CD4-positive, alpha-beta T cell treated with Interleukin-15 for 1 hour (primary cell): ENCODE data around the gene ZMAT3.
"Not testable (repeated sequence)": the region's sequence is repeated elsewhere in the genome, so short reads cannot be mapped to it uniquely, and the experiment has no call there.

ENCODE experiments used
- DNase-seq: peaks from one replicate; pipeline ENCODE4 v3.0.0-alpha.2; 2020

Gene ZMAT3

DNA sequence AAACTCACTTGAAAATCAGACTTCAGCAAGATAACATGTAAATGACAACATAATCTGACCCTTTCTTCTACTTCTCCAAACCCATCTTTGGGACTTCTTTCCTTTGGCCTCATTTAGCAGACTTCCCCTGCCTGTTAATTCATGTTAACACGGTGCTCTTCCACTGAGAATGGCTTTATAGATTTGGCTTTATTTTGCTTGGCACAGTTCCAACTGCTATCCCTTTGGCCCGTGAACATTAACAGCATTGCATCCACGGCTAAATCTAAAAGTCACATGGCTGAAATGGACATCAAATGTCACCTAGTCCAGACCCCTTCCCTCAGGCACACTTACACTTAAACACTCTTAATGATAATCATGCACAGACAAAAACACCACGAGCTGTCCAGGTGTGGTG is 3.8 kb downstream of the ZMAT3 start:
- DNase-seq: no peak

DNA sequence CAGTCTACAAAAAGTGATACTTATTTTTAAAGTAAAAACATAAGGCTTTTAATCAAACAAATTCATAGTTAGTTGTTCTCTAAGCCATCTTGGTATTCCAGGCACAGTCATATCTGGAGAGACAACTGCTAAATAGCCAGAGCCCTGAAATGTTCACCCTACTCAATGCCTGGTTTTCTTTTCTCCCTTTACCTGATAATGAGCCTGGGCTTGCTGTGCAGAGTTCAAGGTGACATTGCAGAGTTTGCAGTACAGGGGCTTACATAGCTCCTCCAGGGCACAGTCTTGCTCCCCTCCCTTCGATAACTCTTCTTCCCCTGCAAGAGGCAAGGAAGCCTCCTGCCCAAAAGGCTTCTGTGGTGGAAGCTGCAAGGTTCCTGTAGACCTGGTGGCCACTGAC is 4.3 kb downstream of the ZMAT3 start:
- no peak for DNase-seq

DNA sequence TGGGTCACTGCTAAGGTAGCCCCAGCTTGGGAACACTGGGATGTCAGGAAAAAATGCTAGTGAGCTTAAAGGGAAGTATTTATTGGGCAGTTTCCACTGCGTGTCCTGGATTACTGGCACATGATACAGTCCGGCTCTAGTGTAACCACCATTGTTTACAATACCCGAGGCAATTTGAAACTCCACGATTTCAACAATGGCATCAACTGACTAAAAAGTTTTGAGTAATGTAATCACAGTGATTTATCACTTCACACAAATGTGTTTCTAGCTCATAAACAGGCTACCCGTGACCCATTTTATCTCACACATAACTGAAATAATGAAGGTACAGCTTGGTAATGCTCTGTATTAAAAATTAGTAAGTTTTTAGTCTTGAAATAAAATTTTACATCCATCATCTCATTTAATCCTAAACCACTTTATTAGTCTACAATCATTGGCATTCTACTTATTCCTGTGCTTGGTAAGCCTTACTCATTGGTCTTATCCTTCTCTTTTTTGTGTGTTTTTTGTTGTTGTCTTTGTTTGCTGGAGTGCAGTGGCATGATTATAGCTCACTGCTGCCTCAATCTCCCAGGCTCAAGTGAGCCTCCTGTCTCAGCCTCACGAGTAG is 7.6 kb downstream of the ZMAT3 start:
- DNase-seq: no peak

DNA sequence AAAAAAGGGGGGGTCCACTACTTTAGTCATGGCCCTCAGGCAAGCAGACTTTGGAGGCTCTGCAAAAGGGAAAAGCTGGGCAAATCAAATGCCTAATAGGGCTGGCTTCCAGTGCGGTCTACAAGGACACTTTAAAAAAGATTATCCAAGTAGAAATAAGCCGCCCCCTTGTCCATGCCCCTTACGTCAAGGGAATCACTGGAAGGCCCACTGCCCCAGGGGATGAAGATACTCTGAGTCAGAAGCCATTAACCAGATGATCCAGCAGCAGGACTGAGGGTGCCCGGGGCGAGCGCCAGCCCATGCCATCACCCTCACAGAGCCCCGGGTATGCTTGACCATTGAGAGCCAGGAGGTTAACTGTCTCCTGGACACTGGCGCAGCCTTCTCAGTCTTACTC is 15.3 kb downstream of the ZMAT3 start:
- DNase-seq: no peak

- not testable (repeated sequence) for DNase-seq
These were observed 17.0 kb downstream of the ZMAT3 start for GRCh38 chr3:179054565-179054964.

GRCh38 chr3:179046497-179047353 is 24.9 kb downstream of the ZMAT3 start:
- DNase-seq: no peak

- DNase-seq: no peak
These were observed 25.7 kb downstream of the ZMAT3 start for GRCh38 chr3:179045719-179046402.

- DNase-seq: not testable (repeated sequence)
These were observed 32.7 kb downstream of the ZMAT3 start for GRCh38 chr3:179038899-179039251.

DNA sequence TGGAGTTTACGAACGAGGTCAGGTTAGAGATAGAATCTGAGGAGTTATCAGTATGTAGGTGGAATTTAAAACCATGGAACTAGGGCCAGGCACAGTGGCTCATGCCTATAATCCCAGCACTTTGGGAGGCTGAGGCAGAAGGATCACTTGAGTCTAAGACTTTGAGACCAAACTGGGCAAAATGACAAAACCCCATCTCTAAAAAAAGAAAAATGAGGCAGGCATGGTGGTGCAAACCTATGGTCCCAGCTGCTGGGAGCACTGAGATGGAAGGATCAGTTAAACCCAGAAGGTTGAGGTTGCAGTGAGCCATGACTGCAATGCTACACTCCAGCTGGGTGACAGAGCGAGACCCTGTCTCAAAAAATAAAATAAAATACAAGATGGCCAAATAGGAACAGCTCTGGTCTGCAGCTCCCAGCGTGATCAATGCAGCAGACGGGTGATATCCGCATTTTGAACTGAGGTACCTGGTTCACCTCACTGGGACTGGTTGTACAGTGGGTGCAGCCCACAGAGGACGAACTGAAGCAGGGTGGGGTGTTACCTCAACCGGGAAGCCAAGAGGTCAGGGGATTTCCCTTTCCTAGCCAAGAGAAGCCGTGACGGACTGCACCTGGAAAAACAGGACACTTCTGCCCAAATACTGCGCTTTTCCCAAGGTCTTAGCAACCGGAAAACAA is 33.3 kb downstream of the ZMAT3 start:
- DNase-seq: no peak

DNA sequence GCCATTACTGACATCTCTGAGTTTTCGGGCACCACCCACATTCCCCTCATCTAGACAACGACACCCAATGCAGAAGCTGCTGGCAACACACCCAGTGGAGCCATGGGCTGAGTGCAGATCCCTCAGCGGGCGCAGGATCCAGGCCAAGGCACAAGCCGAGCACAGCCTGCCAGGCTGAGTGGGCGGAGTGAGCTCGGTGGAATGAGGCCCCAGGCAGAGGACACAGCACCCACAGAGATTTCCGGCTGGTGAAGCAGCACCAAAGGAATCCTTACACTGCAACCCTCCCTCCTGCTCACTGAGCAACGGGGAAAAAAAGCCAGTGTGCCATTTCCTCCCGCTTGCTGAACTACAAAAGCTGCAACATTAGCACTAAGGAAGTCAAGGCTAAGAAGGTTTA is 34.3 kb downstream of the ZMAT3 start:
- peak; percentile 32 for DNase-seq

DNA sequence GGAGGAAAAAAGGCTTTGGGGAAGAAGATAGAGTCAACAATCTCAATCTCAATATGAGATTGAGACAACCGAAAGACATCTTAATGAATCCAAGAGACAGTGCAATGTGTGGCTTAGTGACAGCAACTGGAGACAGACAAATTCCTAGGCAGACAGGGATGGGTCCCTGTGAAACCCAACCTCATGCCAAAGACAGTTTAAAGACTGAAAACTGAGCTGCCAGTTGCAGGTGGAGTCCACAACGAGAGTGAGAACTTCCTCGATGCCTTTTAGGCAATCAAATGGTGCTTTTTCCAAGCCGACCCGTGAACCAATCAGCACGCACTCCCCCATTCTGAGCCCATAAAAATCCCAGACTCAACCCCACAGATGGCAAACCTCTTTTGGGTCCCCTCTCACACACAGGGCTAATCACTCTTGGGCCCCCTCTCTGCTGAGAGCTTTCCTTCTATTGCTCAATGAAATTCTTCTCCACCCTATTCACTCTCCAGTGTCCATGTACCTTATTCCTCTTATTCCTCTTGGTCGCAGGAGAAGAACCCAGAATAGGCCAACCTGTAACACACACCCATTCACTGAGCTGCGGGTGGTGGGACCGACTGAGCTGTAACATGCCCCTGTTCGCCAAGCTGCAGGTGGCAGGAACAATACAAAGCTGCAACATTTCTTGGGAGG is 34.8 kb downstream of the ZMAT3 start:
- DNase-seq: no peak

DNA sequence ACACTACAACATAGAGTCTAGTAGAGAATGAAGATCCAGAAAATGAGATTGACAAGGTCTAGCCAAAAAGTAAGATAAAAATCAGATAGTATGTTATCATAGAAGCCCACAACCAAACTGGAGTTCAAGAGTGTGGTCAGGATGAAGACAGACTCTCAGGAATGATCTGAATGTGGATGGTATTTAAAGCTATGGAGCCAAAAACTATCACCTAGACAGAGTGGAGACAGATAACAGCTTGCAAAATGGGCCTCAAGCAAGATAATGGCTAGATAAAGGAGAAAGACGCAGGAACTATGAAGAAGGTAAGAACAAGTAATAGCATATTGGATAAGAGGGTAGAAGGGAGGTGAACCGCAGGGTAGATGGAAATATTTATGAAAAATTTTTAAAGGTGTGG is 35.4 kb downstream of the ZMAT3 start:
- DNase-seq: no peak

- no peak for DNase-seq
These were observed 36.4 kb downstream of the ZMAT3 start for GRCh38 chr3:179035232-179035631.

- DNase-seq: not testable (repeated sequence)
These were observed 38.3 kb downstream of the ZMAT3 start for GRCh38 chr3:179033304-179033657.

- not testable (repeated sequence) for DNase-seq
These were observed 38.9 kb downstream of the ZMAT3 start for GRCh38 chr3:179032454-179033303.

DNA sequence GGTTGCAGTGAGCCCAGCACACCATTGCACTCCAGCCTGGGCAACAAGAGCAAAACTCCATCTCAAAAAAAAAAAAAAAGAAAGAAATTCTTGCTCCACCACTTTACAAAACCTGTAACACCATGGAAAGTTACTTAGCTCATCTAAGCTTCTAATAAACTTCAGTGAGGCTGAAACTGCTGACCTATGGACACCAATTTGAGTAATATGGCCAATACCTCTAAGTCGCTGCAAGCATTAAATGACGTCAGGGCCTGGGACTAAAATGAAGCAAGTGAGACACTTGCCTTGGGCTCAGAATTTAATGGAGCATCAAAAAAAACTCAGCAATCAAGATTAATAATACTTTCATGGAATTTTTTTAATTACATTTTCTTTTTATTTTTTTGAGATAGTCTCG is 42.5 kb downstream of the ZMAT3 start:
- no peak for DNase-seq

DNA sequence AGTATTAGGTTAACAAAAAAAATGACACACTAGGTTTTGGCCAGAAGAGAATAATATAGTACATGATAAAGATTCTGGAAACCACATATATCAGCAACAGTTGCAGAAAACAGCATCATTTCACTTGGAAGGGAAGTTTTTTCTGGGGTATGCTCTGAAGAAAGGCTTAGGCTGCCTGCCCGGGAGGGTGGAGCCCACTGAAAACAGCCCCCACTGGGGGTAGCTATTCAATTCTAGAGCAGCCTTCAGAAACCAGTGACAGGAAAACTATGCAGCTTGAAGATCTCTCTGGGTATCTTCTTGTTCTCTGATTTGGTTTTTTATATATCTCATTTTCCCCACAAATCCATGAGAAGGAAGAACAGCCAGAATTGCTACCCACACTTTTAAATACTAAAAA is 43.2 kb downstream of the ZMAT3 start:
- DNase-seq: no peak

DNA sequence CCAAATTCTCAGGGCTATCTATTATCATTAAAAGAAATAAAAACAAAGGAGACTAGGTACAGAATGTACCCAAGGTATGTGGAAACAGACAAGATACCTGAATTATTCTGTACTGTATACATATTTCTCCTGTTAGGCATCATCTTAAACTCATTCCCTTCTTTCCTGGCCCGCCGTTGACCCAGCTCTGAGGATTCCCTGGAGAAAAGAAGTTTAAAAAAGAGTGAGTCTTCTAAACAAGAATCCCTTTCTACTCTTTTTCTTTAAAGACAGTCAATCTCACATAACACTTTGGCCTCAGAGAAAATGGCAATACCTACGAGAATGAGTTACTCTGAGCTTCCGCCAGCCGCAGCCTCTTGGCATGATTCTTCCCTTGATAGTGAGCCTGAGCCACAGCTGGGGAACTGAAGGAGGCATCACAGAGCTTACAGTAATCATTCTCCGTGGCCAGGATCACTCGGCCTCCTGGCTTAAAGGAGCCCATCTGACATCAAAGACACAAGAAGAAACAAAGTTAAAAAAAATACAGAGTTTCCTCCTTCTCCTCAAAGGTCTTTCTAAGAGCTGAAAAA is 44.2 kb downstream of the ZMAT3 start:
- DNase-seq: no peak

DNA sequence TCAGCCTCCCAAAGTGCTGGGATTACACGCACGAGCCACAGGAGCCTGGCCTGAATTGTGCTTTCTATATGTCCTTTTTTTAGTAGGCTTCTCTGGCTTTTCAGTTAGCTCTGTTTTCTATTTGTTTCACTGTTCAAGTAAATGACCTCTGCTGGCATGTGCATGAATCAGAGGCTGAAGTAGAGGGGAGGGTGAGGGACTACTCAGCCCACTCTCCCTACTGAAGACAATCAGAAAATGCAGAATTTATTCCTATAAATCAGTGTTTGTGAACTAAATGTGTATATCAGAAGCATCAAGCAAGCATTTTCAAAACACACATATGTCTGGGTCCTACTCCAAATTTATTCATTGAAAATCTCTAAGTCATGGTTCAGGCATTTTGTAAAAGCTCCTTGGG is 45.0 kb downstream of the ZMAT3 start:
- DNase-seq: no peak

GRCh38 chr3:179021119-179021903 is 50.3 kb downstream of the ZMAT3 start:
- no peak for DNase-seq

GRCh38 chr3:179020112-179020511 is 51.5 kb downstream of the ZMAT3 start:
- DNase-seq: no peak
